ENCODE results near the gene CTNND1. TPM values are rescaled to one million over a fixed set of nuclear protein-coding genes. Genes with fewer than 3 reads are reported as not detected.

CTNND1 gene
- total and polyA plus RNA-seq, 9 of the 15 experiments (the other 6 are each of a cell fraction or from before 2014, with no cell fraction given), result 11.1 to 74.0 (median 43.3) TPM

- TF ChIP-seq U2AF1 (optimal IDR thresholded peaks at IDR 0.05; ENCODE audit: low read depth, low read length) (no peak), NFRKB (IDR thresholded peaks at IDR 0.05; ENCODE audit: low read depth) (peak; percentile 97), TCF7 (IDR thresholded peaks at IDR 0.05; ENCODE audit: borderline replicate concordance) (no peak), POLR2AphosphoS5 (IDR thresholded peaks at IDR 0.05; ENCODE audit: control insufficient read depth, insufficient read depth, low read depth, low read length) (peak; percentile 88), ZKSCAN3 (CRISPR knock-in tag; IDR thresholded peaks at IDR 0.05) (no peak), HNRNPK (IDR thresholded peaks at IDR 0.05; ENCODE audit: low read depth, low read length, poor library complexity, severe bottlenecking) (no peak), CLOCK (CRISPR knock-in tag; IDR thresholded peaks at IDR 0.05; ENCODE audit: borderline replicate concordance) (no peak), BCOR (IDR thresholded peaks at IDR 0.05) (no peak), BRF2 (IDR thresholded peaks at IDR 0.05; ENCODE audit: borderline replicate concordance, insufficient read depth, insufficient read length) (no peak), SNRNP70 (optimal IDR thresholded peaks at IDR 0.05; ENCODE audit: low read depth, low read length) (no peak), NR2C1 (IDR thresholded peaks at IDR 0.05) (no peak), NR2C1 (tag; IDR thresholded peaks at IDR 0.05) (no peak), ILF3 (IDR thresholded peaks at IDR 0.05; ENCODE audit: borderline replicate concordance) (no peak), ZNF785 (CRISPR knock-in tag; IDR thresholded peaks at IDR 0.05) (no peak), TEAD2 (tag; IDR thresholded peaks at IDR 0.05) (no peak), HDAC8 (tag; IDR thresholded peaks at IDR 0.05) (no peak), ZC3H8 (IDR thresholded peaks at IDR 0.05) (no peak)
- TF ChIP-seq, protein P1, sequence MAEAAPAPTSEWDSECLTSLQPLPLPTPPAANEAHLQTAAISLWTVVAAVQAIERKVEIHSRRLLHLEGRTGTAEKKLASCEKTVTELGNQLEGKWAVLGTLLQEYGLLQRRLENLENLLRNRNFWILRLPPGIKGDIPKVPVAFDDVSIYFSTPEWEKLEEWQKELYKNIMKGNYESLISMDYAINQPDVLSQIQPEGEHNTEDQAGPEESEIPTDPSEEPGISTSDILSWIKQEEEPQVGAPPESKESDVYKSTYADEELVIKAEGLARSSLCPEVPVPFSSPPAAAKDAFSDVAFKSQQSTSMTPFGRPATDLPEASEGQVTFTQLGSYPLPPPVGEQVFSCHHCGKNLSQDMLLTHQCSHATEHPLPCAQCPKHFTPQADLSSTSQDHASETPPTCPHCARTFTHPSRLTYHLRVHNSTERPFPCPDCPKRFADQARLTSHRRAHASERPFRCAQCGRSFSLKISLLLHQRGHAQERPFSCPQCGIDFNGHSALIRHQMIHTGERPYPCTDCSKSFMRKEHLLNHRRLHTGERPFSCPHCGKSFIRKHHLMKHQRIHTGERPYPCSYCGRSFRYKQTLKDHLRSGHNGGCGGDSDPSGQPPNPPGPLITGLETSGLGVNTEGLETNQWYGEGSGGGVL (CRISPR knock-in tag; IDR thresholded peaks at IDR 0.05), result no peak
- TF ChIP-seq, protein P2, sequence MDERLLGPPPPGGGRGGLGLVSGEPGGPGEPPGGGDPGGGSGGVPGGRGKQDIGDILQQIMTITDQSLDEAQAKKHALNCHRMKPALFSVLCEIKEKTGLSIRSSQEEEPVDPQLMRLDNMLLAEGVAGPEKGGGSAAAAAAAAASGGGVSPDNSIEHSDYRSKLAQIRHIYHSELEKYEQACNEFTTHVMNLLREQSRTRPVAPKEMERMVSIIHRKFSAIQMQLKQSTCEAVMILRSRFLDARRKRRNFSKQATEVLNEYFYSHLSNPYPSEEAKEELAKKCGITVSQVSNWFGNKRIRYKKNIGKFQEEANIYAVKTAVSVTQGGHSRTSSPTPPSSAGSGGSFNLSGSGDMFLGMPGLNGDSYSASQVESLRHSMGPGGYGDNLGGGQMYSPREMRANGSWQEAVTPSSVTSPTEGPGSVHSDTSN (CRISPR knock-in tag; IDR thresholded peaks at IDR 0.05; ENCODE audit: low read depth), result no peak
- TF ChIP-seq, protein P2 (tag; conservative IDR thresholded peaks at IDR 0.05; ENCODE audit: low read depth), result peak; percentile 73
Observed at GRCh38 chr11:57761301-57762234, at the start of gene CTNND1 (continued).

All from K562 (cell line).